Measurements from ENCODE around the gene DEFB131A.
"Not testable (repeated sequence)": the region's sequence is repeated elsewhere in the genome, so short reads cannot be mapped to it uniquely, and the experiment has no call there.

Gene DEFB131A

DNA sequence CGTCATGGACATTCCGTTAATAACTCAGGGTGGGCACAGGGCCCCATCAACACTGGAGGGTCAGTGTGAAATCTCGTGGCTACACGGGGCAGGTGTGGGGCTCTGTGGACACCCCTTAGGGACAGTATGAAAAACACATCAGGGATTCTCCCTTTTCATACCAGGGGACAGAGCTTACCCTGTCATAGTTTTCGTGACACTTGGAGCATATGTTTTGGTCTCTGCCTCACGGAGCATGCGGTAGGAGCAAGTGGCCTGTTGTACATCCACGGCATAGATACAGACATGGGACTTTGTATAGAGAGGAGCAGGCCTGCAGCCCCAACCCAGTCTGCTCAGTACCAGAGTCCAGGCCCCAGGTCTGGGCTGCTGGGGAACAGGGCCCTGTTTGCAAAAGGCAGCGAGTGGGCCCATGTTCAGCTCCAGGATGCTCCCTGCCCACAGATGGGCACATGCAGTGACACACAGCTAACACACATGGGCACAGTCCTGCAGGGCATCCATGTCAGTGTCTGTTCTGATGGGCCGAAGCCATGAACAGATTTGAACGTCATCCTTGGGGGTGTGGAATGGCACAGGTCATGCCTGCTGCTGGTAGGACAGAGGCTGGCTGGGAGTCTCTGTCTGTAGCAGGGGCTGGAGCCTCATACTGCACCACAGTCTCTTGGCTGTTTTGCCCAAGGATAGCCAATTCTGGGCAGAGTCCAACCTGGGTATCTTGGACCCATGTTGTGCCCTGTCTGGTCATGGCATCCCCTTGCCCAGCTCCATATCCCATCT is 50.2 kb downstream of the DEFB131A start:
- not testable (repeated sequence) for DNase-seq (ENCODE audit: low read depth, low spot score)

DNA sequence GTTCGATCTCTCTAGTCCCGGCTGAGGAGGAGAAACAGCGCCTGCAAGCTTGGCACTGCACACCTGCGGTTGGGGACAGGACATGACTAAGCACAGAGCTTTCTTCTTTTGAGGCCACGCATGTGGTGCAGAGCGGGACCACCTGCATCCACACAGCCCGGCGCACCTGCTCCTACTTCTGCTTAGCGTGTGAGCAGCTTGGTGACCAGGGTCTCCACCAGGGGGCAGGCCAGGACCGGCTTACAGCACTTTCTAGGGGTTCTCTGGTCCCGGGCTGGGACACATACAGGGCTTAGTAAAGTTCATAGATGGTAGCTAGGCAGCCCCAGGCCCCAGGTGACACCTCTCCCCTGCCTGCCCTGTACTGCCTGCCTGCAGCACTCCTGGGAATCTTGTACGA is 51.2 kb downstream of the DEFB131A start:
- peak; percentile 85 for DNase-seq (ENCODE audit: low read depth, low spot score)

DNA sequence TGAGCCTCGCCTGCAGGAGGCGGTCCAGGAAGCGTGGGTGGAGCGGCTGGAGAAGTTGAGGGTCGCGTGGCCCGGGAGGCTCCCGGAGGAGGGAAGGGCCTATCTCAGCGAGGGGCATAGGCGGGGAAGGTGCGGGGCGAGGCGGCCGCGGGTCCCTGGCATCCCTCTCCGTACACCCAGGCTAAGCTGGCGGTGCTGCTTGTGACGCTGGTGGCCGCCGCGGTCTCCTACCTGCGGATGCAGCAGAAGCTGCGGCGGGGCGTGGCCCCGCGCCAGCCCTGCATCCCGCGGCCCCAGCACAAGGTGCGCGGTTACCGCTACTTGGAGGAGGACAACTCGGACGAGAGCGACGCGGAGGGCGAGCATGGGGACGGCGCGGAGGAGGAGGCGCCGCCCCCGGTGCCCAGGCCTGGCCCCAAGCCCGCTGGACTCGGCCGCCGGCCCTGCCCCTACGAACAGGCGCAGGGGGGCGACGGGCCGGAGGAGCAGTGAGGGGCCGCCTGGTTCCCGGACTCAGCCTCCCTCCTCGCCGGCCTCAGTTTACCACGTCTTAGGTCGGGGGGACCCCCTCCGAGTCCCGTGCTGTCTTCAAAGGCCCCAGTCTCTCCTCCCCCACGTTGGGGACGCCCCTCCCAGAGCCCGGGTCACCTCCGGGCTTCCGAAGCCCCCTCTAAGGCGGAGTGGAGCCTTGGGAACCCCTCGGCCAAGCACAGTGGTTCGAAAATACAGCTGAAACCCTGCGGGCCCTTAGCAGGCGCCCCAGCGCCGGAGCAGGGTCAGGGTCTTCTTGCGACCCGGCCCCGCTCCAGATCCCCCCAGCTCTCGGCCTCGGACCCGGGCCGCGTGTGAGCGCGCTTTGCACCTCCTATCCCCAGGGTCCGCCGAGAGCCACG is 53.6 kb downstream of the DEFB131A start:
- DNase-seq (ENCODE audit: low read depth, low spot score), result peak; percentile 36

DNA sequence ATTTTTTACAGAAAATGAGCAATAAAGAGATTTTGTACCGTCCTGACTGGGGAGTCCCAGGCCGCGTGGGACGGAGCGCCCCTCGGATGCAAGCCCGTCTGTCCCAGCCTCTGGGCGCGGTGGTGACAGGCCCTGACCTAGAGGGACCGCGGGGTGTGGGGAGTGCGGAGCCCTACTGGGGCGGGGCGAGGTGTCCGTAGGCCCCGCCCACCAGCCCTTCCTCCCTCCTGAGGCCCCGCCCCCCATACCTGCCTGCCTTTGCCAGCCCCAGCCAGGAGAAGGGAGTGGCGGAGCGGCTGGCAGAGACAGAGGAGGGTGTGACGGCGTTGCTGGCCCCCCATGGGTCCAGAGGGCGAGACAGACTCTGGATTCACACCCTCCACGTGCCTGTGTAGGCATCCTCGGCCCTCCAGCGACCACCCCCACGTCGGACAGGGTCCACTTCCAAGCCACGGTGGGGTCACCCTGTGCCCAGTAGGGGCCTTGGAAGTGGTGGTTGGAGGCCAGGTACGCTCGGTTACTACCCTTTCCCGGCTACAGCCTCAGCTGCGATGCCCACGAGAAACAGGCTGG is 54.3 kb downstream of the DEFB131A start:
- DNase-seq (ENCODE audit: low read depth, low spot score), result peak; percentile 42

DNA sequence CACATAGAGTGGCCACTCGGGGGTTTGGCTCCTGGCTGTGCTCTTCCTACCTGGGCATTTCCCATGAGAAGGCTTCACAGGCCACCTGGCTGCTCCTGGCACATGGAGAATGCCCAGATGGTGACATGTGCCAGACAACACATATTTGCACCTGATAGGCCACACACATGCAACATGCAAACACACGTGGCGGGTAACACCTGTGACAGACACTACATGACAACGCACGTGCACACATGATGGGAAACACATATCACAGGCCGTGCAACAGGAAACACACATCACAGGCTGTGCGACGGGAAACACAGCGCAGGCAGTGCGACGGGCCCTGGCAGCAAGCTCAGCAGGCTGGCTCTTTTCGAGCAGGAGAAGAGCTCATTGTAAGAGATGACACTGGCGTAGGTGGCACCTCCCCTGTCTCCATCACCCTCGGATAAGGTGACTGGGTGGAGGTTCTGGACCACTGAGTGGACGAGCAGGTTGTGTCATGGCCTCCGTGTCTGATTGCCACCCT is 55.8 kb downstream of the DEFB131A start:
- not testable (repeated sequence) for DNase-seq (ENCODE audit: low read depth, low spot score)

Measured in ELF-1 (cell line).